GM12872 (cell line): ENCODE results near the gene EIPR1.

ENCODE experiments used
- TF ChIP-seq, protein P1 (sequence below): IDR thresholded peaks from 3 replicates; pipeline ENCODE4 v1.5.1; 2011; ENCODE audit warnings: low read depth, mild to moderate bottlenecking, low read length, moderate library complexity; ENCODE audit not compliant: insufficient read depth

Gene EIPR1

DNA sequence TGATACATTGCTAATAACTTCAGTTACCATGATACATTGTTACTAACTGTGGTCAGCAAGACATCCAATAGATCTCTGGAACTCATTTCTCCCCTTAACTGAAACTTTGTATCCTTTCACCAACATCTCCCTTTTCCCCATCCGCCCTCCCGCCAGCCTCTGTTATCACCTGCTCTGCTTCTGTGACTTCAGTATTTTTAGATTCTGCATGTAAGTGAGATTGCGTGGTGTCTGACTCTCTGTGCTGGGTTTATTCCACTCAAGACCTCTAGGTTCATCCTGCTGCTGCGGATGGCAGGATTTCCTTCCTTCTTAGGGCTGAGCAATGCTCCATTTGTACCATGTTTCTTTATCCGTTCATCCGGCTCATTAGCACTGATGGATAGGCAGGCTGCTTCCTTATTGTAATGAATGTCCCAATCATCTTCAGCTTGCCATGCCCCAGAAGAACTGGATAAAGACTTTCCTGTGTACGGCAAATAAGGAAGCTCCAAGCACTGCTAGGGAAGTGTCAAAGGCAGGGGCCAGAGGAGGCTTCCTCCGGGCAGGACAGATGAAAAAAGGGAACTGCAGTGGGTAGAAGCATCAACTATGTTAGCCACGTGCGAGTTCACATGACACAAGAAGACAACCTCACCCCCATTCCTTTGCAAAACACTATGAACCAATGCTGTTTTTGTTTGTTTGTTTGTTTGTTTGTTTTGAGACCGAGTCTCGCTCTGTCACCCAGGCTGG is 113.4 kb downstream of the EIPR1 start:
- TF ChIP-seq, protein P1, sequence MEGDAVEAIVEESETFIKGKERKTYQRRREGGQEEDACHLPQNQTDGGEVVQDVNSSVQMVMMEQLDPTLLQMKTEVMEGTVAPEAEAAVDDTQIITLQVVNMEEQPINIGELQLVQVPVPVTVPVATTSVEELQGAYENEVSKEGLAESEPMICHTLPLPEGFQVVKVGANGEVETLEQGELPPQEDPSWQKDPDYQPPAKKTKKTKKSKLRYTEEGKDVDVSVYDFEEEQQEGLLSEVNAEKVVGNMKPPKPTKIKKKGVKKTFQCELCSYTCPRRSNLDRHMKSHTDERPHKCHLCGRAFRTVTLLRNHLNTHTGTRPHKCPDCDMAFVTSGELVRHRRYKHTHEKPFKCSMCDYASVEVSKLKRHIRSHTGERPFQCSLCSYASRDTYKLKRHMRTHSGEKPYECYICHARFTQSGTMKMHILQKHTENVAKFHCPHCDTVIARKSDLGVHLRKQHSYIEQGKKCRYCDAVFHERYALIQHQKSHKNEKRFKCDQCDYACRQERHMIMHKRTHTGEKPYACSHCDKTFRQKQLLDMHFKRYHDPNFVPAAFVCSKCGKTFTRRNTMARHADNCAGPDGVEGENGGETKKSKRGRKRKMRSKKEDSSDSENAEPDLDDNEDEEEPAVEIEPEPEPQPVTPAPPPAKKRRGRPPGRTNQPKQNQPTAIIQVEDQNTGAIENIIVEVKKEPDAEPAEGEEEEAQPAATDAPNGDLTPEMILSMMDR: no peak

DNA sequence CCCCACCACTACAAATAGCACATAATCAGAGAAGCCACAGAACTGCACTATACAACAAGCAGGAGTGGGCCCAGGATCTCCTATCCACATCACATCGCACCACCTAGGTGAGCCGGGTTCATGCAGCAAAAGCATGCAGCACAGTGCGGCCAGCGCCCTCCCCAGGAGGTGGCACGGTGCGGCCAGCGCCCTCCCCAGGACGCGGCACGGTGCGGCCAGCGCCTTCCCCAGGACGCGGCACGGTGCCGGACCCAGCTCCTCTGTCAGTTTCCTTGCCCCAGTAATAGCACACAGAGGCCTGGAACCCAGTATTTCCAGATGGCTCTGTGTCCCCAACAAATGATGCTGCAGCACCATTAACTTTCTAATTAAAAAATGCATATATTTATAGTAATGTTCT is 114.1 kb downstream of the EIPR1 start:
- TF ChIP-seq, protein P1: no peak

DNA sequence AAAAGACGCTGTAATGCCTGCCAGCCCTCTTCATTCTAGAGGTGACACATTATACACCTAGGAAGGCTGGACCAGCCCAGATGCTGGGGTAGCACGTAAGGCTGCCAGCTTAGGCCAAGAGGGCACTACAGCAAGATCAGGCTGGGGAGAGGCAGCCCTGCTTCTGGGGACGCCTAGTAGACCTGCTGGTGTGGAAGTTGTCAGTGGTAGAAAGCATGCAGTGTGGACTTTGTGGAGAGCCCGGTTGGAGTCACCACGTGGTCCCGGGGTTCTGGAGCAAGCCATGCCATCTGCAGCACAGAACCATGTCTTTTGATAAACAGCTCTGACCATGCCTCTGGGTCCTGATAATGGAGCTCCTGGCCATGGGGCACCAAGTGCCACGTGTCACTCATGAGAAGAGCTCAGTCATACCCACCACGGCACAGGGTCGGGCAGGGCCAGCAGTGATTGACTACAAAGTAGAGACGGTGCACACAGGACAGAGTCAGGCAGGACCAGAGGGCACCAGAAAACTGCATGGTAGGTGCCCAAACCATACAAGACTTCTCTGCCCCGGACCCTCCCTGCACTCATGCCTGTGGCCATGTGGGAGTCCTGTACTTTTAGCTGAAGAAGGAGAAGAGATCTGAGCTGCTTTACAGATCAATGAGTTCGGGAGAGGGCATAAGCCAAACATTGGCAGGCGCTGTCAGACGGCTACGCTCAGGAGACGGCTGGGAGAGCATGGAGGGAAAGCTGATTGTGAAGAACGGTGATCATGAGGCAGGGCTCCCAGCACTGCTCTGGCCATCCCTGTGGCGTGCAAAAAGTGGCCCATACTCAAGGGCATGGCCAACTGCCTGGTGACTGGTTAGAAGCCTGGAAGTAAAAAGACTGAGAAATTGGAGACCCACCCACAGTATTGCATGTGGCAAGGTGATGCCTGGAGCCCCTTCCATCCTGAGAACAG is 114.9 kb downstream of the EIPR1 start:
- TF ChIP-seq, protein P1: no peak

DNA sequence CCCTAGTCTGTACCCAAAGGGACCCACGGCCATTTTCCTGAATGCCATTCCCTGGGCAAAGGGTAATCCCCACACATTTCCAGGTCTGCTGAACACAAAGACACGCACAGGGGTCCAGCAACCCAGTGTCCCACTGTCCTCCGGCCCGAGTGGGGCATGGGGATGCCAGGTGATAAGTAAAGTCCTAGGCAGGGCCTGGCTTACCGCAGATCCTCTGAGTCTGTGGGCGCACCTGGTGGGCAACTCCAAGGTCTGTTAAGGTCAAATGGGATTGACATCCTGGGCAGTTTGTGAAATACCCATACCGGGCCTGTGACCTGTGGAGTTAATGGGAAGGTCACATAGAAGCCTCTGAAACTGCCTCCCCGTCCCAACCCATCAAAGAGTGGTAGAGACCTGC is 116.1 kb downstream of the EIPR1 start:
- TF ChIP-seq, protein P1: no peak

DNA sequence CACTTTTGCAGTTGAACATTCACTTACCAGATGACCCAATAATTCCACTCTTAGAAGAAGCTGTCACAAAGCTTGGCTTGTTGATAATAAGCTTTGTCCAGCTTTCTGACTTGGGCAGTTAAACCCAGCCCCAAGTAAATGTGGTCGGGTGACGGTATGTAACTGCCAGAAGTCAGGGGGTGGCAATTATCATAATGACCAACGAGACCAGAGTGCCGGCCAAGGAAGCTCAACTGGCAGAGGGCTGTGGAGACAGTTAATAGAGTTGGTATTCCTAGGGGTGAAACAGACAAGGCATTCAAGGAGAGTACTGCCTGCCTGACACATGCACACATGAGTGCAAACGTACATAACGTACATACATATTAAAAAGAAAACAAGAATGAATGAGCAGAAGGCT is 116.7 kb downstream of the EIPR1 start:
- TF ChIP-seq, protein P1: no peak

DNA sequence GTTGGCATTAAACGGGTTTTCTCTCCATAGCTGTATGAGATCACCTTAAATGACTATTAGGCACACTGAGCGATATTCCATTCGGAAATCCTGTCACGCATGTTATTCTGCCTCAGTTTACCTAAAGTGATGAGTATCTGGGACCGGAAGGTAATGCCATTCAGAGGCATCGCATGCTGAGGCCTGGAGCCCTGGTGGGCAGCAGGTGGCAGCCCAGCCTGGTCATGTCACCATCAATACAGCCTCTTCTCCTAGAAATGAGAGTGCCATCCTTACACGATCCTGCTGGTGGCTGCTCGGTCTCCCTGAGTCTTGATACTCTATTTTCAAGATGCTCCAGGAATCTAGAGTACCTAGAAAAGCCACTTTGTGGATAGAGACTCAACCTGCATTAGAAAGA is 119.8 kb downstream of the EIPR1 start:
- TF ChIP-seq, protein P1: no peak

DNA sequence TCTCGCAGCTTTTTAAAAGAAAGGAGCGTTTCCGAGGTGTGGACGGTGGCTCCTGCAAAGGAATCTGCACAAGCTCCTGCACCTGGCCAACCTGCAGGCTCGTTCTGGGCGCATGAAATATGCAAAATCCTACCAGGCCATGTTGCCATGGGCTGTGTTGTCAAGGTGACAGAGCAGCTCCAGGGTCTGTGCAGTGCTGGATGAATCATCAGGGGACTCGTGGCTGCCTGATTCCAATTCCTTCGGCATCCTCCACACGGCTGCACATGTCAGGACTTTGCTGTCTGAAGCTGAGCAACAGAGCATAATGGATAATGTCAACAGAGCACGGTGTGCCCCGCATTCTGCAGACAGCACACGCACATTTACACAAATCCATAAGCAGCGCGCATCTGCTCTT is 120.5 kb downstream of the EIPR1 start:
- TF ChIP-seq, protein P1: no peak
